ENCODE results near the gene ITPR2.

ITPR2 gene

DNA sequence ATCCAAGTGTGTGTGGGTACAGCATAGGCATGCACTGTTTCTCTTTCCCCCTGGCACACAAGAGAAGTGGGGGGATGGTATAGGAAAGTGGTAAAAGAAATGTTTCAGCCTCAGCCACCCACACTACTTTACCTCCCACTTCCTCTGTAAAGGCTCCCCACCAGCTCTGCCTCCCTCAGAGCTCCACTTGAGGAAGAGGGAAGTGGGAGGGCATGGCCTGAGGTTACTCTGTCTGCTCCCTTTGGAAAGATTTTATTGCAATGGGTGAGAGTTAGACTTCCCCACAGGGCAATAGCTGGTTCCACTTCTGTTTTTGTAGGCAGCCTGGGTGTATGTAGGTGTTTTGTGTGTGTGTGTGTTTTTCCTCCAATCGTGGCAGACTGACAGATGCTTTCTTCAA lies 492.3 kb downstream of the ITPR2 start:
- no peak for DNase-seq (ENCODE audit: low read depth)
- no peak overlapping the region for H3K4me3 ChIP-seq (ENCODE audit: low read length)
- TF ChIP-seq, protein P1, sequence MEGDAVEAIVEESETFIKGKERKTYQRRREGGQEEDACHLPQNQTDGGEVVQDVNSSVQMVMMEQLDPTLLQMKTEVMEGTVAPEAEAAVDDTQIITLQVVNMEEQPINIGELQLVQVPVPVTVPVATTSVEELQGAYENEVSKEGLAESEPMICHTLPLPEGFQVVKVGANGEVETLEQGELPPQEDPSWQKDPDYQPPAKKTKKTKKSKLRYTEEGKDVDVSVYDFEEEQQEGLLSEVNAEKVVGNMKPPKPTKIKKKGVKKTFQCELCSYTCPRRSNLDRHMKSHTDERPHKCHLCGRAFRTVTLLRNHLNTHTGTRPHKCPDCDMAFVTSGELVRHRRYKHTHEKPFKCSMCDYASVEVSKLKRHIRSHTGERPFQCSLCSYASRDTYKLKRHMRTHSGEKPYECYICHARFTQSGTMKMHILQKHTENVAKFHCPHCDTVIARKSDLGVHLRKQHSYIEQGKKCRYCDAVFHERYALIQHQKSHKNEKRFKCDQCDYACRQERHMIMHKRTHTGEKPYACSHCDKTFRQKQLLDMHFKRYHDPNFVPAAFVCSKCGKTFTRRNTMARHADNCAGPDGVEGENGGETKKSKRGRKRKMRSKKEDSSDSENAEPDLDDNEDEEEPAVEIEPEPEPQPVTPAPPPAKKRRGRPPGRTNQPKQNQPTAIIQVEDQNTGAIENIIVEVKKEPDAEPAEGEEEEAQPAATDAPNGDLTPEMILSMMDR (conservative IDR thresholded peaks at IDR 0.05; ENCODE audit: low read depth, low read length) = no peak

DNA sequence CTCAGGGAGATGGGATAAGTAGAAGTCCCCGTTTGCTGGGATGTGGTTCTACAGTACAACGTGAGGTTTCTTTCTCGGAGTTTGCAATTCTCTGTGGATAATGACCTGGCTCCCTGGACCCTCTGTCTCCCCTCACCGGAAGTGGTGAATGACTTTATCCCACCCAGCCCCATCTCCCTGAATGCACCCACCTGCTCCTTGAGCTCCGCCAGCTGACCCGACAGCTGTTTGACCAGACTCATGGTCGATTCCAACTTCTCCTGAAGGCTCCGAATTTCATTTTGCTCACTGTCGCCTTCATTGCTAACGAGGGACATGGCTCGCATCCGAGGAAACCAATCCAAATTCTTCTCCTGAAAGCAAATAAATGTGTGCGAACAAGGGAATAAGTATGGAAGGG lies 493.0 kb downstream of the ITPR2 start:
- no peak overlapping the region for H3K4me3 ChIP-seq (ENCODE audit: low read length)
- no peak for DNase-seq (ENCODE audit: low read depth)
- TF ChIP-seq, protein P1 (conservative IDR thresholded peaks at IDR 0.05; ENCODE audit: low read depth, low read length) = no peak

DNA sequence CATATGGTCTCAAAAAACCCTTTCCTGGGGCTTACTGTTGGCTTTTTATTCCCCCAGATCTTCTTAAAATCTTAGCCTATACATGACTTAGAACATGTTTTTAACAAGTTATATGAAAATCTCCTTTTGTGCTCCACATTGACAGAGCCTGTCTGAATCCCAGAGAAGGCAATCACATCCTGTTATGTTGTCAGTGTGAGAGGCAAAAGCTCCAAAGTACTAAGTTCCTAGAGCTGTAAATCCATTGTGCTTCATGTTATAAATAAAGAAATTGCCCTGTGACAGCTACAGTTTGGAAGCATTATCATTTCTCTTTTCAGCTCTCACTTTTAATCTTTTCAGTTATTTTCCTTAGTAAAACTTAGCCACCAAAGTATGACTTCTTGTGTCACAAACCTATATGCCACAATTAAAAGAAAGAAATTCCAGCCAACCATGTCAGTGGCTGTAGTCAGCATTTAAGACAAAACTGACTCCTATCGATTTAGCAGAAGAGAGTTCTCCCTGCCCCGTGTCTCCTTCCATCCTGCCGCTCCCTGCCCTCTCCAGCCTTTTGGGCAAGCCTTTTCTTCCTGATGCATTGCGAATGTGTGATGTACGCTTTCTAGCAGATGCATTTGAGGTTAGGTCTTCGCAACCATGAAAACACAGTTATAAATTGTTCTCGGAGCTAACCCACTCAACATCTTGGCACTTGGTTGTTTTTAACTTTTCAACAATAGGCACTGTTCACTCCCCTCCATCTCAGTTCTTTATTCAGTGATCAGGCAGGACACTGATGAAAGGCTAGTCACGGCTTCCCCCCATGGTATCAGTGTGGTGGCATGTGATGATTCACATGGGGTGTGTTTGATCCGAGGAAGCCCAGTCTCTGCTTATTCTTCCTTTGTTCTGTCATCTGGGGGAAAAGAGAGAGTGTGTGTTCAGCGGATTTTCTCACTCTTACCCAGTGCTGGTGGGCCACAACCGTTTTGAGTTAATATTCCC lies 494.1 kb downstream of the ITPR2 start:
- H3K4me3 ChIP-seq (ENCODE audit: low read length) = no peak overlapping the region
- DNase-seq (ENCODE audit: low read depth) = no peak
- TF ChIP-seq, protein P1 (conservative IDR thresholded peaks at IDR 0.05; ENCODE audit: low read depth, low read length) = no peak

DNA sequence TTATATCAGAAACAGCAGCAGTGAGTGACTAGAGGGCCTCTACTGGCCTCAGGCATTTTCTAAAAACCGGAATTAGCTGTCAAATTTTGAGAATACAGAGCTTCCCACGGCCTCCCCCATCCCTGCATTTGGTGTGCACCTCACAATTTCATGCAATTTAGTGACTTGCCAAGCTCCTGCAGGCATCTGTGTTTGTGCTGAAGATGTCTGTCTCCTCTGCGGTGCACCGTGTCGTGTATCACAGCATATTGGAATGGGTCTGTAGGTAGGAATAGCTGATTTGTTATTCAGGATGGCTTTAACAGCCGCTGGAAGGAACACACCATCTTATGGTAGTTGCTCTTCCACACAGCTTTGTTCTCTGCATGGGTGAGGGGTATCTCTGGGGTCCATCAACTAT lies 497.3 kb downstream of the ITPR2 start:
- no peak overlapping the region for H3K4me3 ChIP-seq (ENCODE audit: low read length)
- TF ChIP-seq, protein P1 (conservative IDR thresholded peaks at IDR 0.05; ENCODE audit: low read depth, low read length) = no peak
- DNase-seq (ENCODE audit: low read depth) = no peak

DNA sequence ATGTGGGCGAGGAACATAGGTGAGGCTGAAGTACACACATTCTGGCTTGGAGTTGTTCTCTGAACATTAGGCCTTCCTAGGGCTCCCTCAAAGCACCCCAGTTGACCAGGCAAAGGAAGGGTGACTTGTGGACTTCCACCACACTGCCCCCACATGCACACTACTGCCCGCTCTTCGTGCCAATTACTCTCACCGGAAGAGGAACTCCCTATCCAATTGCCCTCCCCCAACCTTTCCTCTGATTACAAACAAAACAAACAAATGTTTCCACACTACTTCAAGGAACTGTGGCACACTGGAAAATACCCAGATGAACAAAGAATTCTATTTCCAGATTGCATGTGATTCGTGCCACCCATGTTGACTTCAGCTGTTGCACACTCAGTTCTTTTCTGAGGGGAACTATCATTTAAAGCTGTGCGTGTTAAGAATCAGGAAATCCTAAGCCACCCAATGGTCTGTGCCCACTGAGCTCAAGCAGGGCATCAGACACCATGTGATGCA lies 498.3 kb downstream of the ITPR2 start:
- H3K4me3 ChIP-seq (ENCODE audit: low read length) = no peak overlapping the region
- DNase-seq (ENCODE audit: low read depth) = no peak

DNA sequence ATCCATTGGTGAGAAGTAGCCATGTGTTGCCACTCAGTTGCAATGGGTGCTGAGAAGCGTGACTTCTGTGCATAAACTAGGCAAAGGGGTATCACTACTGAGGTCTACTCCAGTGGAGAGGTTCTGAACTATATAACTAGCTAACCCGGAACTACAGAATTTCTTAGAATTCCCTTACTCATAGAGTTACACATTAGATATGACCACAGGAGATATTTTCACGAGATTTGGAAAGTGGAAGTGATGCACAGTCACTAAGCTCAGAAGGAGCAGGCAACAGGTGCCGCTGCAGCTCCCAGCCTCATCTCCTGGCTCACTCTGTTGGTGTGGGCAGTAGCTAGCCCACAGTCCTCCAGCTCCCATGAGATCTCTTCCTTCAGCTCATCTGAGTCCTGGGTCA lies 501.0 kb downstream of the ITPR2 start:
- TF ChIP-seq, protein P1 (conservative IDR thresholded peaks at IDR 0.05; ENCODE audit: low read depth, low read length) = no peak

More for the DNA sequence above, 498.3 kb downstream of the ITPR2 start:
- TF ChIP-seq, protein P1 (conservative IDR thresholded peaks at IDR 0.05; ENCODE audit: low read depth, low read length) = no peak

DNA sequence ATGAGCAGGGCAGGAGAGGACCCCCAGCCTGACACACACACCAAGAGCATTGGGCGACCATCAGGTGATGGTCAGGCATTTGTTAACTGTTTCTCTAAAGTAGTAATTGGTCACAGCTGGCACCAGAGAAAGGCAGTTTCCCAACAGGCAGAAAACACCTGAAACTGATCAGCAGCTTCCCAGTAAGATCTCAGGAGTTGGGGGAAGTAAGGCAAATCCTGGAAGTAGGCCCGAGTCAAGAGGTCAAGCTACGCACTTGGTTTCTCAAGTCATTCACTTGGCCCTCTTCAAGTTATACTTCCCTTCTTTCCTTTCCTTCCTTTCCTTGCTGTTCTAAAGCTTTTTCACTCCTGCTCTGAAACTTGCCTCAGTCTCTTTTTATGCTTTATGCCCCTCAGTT lies 501.9 kb downstream of the ITPR2 start:
- TF ChIP-seq, protein P1 (conservative IDR thresholded peaks at IDR 0.05; ENCODE audit: low read depth, low read length) = no peak
- H3K4me3 ChIP-seq (ENCODE audit: low read length) = no peak overlapping the region
- no peak for DNase-seq (ENCODE audit: low read depth)

More for the DNA sequence above, 501.0 kb downstream of the ITPR2 start:
- H3K4me3 ChIP-seq (ENCODE audit: low read length) = no peak overlapping the region
- no peak for DNase-seq (ENCODE audit: low read depth)

Measured in retinal pigment epithelial cell (primary cell).